Frontal cortex (tissue), 4 donors: Measurements from ENCODE around the gene PPFIBP2. TPM values are rescaled to one million over a fixed set of nuclear protein-coding genes. Genes with fewer than 3 reads are reported as not detected.

Experiments used
- DNase-seq, 2 donors: peaks; one replicate each; pipeline ENCODE4 v3.0.0; 2012; ENCODE audit warnings: low spot score in 2 of 2
- FAIRE-seq: peaks from 2 replicates; lab custom pipeline; 2012; peaks lifted over from hg19 to GRCh38; lab: Jason Lieb, UNC
- total RNA-seq: library from RNA; depleted of rRNA; stranded (reverse); fragments of >200 nt; gene quantifications from one replicate; pipeline ENCODE4 v1.2.3, GENCODE V29; 2014
- donor health status: control.
- donor health status: control.
- donor health status: control.

The PPFIBP2 gene
- total RNA-seq, 1 donor from 2014 or later: 11.4 TPM

- DNase-seq: no peak
- no peak for FAIRE-seq
These were observed 98.4 kb downstream of the PPFIBP2 start for GRCh38 chr11:7612056-7612660.

GRCh38 chr11:7612661-7613393 is 99.0 kb downstream of the PPFIBP2 start:
- DNase-seq (no peak), FAIRE-seq (no peak)

DNA sequence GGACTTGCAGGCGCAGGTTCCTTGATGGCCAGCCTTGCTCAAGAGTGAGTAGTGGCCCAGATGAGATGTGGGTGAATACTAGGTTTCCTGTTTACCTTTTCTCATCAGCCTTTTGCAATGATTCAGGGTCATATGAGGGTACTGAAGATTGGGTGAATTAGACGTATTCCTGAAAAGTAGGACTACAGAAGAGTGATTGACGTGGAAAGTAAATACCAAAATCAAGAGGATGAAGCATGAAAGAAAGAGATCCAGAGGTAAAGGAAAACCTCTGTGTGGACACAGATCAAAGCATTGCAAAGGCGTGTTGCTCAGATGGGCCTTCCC is 99.6 kb downstream of the PPFIBP2 start:
- no peak for FAIRE-seq
- DNase-seq: no peak

DNA sequence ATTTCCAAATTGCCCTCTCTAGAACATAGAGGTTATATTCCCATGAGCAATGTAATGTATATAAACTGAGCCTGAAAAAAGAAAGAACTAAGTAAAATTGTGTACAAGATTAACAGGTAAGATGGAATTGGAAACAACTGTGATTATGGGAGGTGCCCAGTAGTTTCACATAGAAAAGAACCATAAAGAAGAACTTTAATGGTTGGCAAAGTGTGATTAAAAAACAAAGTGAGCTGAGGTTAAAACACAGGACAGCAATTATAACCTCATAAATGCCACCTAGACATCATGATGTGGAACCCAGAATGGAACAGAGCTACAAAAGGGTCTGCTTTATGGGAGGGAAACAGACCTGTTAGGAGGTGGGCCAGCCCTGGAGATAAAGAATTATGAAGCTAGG is 100.9 kb downstream of the PPFIBP2 start:
- no peak for DNase-seq
- no peak for FAIRE-seq

GRCh38 chr11:7617032-7617431 is 103.2 kb downstream of the PPFIBP2 start:
- DNase-seq: no peak
- no peak for FAIRE-seq

GRCh38 chr11:7619322-7619721 is 105.5 kb downstream of the PPFIBP2 start:
- FAIRE-seq: no peak
- no peak for DNase-seq

- FAIRE-seq (no peak), DNase-seq (no peak)
These were observed 107.3 kb downstream of the PPFIBP2 start for GRCh38 chr11:7621090-7621489.

DNA sequence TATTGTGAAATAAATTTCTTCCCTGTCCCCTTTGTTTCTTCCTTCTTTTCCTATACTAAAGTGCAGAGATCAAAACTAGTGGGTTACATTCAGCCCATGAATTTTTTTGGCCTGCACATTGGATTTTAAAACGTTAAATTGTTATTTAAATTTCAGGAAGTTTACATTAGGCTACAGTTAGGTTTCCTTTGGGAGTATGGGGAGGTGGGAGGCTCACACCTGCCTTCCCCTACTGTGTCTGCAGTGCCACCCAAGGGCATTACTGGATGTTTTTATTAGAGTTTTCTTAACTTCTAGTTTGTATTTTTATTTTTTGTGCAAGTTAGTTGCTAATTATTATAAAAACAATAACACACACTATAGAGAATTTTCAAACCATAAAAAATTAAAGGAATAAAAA is 107.8 kb downstream of the PPFIBP2 start:
- FAIRE-seq: no peak
- DNase-seq: no peak

DNA sequence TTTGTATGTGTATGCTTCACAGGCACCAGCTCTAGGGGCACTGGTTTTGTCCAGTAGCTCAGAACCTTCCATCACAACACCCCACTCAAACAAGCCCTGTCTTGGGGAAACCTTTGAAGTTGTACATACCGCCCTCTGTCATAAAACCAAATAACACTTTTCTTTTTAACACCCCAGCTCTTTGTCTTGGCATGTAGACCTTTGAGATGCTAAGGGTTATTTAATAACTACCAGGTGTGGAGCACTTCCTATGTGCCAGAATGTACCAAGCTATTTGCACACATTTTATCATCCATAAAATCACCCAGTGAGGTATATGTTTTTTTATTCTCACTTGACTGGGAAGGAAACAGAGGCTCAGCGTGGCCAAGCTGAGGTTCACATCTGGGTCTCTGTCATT is 108.9 kb downstream of the PPFIBP2 start:
- FAIRE-seq (no peak), DNase-seq (no peak)

DNA sequence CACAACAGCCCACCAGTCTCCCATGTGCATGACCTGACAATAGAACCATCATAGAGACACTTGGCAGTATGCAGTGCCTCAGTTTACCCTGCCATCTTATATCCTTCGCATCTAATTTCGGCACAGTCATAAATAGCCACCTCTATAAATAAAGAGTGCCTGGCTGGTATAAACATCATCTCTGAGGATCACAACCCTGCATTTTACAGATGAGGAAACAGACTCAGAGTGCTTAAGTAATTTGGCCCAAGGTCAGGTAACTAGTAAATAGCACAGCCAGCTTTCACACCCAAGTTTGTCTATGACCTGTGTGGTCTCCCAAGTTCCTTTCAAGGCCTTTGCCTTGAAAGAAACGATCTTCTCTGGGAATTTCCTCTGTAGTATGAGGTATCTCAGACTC is 114.9 kb downstream of the PPFIBP2 start:
- FAIRE-seq (no peak), DNase-seq (no peak)

- DNase-seq: no peak
- FAIRE-seq: no peak
These were observed 116.2 kb downstream of the PPFIBP2 start for GRCh38 chr11:7630002-7630401.

GRCh38 chr11:7632211-7632610 is 118.4 kb downstream of the PPFIBP2 start:
- FAIRE-seq (no peak), DNase-seq (no peak)

DNA sequence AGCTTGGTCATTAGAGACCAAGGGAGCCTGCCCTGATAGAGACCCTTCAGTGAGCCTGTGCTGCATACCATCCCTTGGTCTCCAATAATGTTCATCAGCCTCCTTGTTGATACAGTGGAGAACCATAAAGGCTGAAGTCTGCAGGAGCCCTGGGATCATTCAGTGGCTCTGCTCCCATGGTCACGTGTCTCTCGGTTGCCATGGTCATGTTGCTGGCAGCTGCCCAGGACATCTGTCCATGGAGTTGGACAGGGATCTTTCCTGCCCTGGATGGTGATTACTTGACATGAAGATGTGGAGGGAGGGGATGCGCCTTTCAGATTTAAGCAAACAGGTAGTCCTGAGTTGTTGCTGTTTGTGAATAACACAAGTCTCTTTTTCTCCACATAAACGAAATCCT is 121.3 kb downstream of the PPFIBP2 start:
- no peak for FAIRE-seq

DNA sequence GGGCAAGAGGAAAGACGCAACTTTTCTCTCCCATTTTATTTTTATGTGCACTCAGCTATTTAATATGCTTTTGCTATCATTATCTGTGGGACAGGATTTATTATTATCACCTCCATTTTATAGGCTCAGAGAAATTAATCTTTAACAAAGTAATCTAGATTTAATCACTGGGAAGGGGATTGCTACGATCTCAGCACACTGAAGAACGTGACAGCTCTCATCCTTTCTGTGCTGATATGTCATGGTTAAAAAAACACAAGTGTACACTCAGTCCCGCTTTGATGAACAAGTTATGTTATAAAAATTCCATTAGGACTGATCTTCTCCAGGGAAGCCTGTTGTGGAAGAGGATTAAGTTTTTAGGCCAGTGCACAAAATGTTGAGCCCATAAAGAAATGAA is 121.9 kb downstream of the PPFIBP2 start:
- no peak for DNase-seq
- FAIRE-seq: no peak

More for the DNA sequence above, 121.3 kb downstream of the PPFIBP2 start:
- DNase-seq: peak; percentile 18 to 41

- FAIRE-seq (no peak), DNase-seq (no peak)
These were observed 122.6 kb downstream of the PPFIBP2 start for GRCh38 chr11:7636350-7636749.

DNA sequence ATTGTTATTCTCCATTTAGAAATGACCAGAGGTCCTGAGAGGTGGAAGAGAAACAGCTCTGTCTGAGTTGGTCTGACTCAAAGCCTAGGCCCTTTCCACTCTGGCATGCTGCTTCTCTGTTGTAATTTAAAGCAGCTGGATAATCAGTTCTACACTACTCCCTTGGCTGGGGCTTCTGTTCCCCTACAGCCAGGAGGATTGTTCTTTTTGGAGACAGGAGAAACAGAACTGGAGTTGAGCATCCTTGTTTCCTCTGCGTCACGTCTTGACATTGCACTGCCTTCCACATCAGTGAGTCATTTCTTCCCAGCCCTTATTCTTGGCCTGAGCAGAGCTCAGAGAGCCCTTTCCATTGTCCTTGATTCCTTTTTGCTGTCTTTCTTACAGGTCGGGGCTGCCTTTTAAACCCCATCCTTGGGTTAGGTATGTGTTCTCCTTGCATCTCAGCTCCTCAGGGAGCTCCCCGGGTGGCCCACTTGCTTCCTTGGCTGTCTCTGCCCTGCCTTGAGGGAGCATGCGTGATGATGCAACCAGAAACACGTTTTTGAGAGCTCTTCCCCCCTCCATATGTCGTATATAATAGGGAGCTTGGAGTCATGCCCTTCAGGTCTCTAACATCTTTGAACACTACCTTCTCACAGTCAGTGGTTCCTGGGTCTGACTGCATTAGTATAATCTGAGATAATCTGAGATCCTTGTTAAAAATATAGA is 123.8 kb downstream of the PPFIBP2 start:
- no peak for FAIRE-seq

DNA sequence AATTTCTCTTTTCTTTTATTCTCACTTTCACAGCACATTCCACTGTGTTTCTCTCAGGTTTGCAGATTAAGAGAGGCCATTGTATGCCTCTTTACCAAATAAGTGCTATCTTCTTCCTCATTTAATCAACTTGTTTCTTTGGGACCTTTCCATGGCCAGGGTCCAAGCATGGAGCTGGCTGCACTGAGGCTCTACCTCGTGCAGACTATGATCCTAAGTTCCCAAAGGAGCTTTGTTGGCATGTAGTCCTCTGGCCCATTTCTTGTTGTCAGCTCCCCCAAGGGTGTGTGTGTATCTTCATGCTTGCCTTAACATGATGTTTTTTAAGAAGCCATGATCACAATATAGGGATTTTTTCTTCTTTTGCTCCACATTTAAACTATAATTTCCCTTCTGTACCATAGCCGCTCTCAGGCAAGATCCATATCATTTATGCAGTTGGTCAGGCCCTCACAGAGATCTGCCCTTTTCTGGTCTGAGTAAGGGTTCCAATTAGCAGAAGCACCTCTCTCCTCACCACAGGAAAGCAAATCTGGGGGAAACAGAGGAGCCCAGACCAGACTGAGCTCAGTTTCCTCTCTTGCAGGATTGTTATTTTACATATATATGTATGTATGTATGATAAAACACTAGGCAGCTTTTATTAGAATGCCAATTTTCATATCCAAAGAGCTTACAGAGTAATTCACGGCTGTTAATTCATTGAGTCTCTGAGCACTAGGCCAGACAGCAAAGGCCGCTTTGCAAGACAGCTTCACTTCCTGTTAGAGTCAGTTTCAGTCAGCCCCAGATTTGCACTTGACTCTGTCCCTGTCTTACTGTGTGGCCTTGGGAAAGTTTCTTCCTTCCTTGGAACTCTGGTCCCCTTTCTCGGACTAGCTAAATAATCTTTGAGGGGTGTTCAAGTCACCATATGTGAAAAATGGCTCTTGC is 125.2 kb downstream of the PPFIBP2 start:
- FAIRE-seq: no peak
- DNase-seq: no peak

More for the DNA sequence above, 123.8 kb downstream of the PPFIBP2 start:
- DNase-seq: no peak

DNA sequence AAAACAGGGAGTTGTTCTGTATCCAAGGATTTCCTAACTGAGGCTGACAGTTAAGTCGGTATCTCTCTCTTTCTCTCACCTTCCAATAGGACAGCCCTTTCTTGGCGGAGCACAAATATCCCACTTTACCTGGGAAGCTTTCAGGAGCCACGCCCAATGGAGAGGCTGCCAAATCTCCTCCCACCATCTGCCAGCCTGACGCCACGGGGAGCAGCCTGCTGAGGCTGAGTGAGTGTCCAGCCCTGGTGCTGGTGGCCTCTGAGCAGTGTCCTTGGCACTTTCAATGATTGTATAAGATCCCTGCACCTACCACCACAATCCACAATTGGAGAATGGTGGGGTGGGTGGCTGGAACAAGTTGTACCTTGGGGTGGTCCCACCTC is 125.8 kb downstream of the PPFIBP2 start:
- DNase-seq: no peak
- no peak for FAIRE-seq

GRCh38 chr11:7640816-7641215 is 127.0 kb downstream of the PPFIBP2 start:
- DNase-seq (no peak), FAIRE-seq (no peak)

DNA sequence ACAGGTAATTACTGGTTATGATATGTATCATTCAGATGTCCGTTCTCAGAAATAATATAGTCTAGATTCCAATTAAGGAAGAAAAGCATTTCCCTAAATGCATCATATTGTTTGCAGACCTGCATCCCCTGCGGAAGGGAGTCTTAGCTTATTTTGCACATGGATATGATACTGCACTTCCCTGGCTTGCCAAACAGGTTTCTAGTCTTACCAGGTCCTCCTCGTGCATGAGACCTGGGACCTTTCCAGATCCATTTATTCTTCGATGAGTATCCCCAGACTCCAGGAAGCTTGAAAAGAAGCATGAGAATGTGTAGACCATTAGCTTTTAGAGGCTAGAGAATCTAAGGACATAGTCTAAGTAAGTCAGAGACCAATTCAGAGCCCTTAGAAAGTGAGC is 128.9 kb downstream of the PPFIBP2 start:
- no peak for DNase-seq
- FAIRE-seq: no peak
